ENCODE data around the gene GSTCD.

The GSTCD gene

DNA sequence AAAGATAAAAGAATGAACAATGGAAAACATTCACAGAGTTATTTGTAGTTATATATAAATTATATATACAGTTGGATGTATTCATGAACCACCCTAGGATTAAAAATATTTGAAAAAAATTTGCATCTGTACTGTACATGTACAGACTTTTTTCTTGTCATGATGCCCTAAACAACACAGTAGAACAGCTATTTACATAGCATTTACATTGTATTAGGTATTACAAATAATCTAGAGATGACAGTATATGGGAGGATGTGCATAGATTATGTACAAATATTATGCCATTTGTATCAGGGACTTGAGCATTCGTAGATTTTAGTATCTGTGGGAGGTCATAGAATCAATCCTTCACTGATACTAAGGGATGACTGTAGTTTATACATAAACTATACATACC, 44.8 kb downstream of the GSTCD start:
- no peak for TF ChIP-seq EZH2phosphoT487 (IDR thresholded peaks at IDR 0.05; ENCODE audit: borderline replicate concordance, low read length)
- TF ChIP-seq, protein P1, sequence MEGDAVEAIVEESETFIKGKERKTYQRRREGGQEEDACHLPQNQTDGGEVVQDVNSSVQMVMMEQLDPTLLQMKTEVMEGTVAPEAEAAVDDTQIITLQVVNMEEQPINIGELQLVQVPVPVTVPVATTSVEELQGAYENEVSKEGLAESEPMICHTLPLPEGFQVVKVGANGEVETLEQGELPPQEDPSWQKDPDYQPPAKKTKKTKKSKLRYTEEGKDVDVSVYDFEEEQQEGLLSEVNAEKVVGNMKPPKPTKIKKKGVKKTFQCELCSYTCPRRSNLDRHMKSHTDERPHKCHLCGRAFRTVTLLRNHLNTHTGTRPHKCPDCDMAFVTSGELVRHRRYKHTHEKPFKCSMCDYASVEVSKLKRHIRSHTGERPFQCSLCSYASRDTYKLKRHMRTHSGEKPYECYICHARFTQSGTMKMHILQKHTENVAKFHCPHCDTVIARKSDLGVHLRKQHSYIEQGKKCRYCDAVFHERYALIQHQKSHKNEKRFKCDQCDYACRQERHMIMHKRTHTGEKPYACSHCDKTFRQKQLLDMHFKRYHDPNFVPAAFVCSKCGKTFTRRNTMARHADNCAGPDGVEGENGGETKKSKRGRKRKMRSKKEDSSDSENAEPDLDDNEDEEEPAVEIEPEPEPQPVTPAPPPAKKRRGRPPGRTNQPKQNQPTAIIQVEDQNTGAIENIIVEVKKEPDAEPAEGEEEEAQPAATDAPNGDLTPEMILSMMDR (IDR thresholded peaks at IDR 0.05; ENCODE audit: low read depth, low read length, poor library complexity, severe bottlenecking) = no peak
- H3K27ac ChIP-seq (ENCODE audit: low read depth, low read length) = no peak overlapping the region
- H3K9me3 ChIP-seq (ENCODE audit: control insufficient read depth, insufficient read depth, low read length) = no peaks in the 10 kb centered on the region
- H3K36me3 ChIP-seq (ENCODE audit: control insufficient read depth, low read length) = no peaks in the 10 kb centered on the region
- H4K20me1 ChIP-seq (ENCODE audit: control insufficient read depth, insufficient read depth, low read depth, low read length) = no peaks in the 10 kb centered on the region
- H3K4me2 ChIP-seq (ENCODE audit: low read length) = no peak overlapping the region
- no peaks in the 10 kb centered on the region for H3F3A ChIP-seq (ENCODE audit: control insufficient read depth, insufficient read depth)
- no peaks in the 10 kb centered on the region for H3K9me2 ChIP-seq (replicated peaks; ENCODE audit: control insufficient read depth, low read length)
- no peaks in the 10 kb centered on the region for H3K4me1 ChIP-seq (ENCODE audit: control insufficient read depth, low read length)
- H3K4me3 ChIP-seq (ENCODE audit: low read length) = no peak overlapping the region
- H3K79me2 ChIP-seq (ENCODE audit: control insufficient read depth, low read length) = no peaks in the 10 kb centered on the region
- H3K27me3 ChIP-seq (ENCODE audit: control insufficient read depth, low read length) = no peaks in the 10 kb centered on the region

DNA sequence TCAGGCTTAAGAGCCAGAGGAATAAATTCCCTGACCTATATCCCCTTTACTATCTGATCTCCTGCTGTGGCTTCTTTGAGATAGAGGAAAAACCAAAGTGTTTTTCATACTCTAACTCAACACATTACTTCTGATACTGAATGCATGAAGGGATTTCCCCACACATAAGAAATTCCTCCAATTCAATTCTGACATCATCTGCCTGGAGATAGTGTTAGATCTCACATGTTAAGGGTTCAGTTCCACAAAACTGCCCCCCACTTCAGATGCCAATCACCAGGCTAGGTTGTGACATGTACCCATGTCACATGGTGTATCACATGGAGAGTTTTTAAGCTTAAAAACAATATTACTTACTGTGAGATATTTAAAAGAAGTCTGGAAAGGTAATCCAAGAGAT, 46.8 kb downstream of the GSTCD start:
- Histone ChIP-seq H3F3A (ENCODE audit: control insufficient read depth, insufficient read depth) (no peaks in the 10 kb centered on the region), H4K20me1 (ENCODE audit: control insufficient read depth, insufficient read depth, low read depth, low read length) (no peaks in the 10 kb centered on the region), H3K9me3 (ENCODE audit: control insufficient read depth, insufficient read depth, low read length) (no peaks in the 10 kb centered on the region), H3K4me1 (ENCODE audit: control insufficient read depth, low read length) (no peaks in the 10 kb centered on the region), H3K4me2 (ENCODE audit: low read length) (no peak overlapping the region), H3K79me2 (ENCODE audit: control insufficient read depth, low read length) (no peaks in the 10 kb centered on the region), H3K27me3 (ENCODE audit: control insufficient read depth, low read length) (no peaks in the 10 kb centered on the region), H3K36me3 (ENCODE audit: control insufficient read depth, low read length) (no peaks in the 10 kb centered on the region), H3K4me3 (ENCODE audit: low read length) (no peak overlapping the region), H3K27ac (ENCODE audit: low read depth, low read length) (no peak overlapping the region), H3K9me2 (replicated peaks; ENCODE audit: control insufficient read depth, low read length) (no peaks in the 10 kb centered on the region)
- TF ChIP-seq, protein P1 (IDR thresholded peaks at IDR 0.05; ENCODE audit: low read depth, low read length, poor library complexity, severe bottlenecking) = no peak
- TF ChIP-seq EZH2phosphoT487 (IDR thresholded peaks at IDR 0.05; ENCODE audit: borderline replicate concordance, low read length) = no peak

DNA sequence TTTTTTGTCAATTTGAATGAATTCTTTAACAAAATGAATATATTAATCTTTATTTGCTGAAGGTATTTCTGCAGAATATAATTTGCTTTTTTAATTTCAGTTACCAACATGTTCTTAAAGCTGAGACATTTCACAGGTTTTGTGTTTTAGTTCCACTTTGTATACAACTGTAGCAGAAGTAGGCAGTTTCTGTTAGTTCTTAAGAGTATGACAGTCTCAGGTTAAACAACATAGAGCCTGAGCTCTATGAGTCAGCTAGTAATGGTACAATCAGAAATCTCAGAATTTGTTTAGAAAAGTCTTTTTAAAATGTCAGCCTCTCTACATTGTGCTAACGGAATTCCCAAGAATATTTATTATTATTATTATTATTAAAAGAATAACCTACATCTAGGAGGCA, 50.4 kb downstream of the GSTCD start:
- no peak for TF ChIP-seq EZH2phosphoT487 (IDR thresholded peaks at IDR 0.05; ENCODE audit: borderline replicate concordance, low read length)
- TF ChIP-seq, protein P1 (IDR thresholded peaks at IDR 0.05; ENCODE audit: low read depth, low read length, poor library complexity, severe bottlenecking) = no peak
- Histone ChIP-seq H3K79me2 (ENCODE audit: control insufficient read depth, low read length) (no peaks in the 10 kb centered on the region), H3K27me3 (ENCODE audit: control insufficient read depth, low read length) (no peaks in the 10 kb centered on the region), H3K4me2 (ENCODE audit: low read length) (no peak overlapping the region), H4K20me1 (ENCODE audit: control insufficient read depth, insufficient read depth, low read depth, low read length) (no peaks in the 10 kb centered on the region), H3K4me1 (ENCODE audit: control insufficient read depth, low read length) (no peaks in the 10 kb centered on the region), H3K9me2 (replicated peaks; ENCODE audit: control insufficient read depth, low read length) (no peaks in the 10 kb centered on the region), H3K9me3 (ENCODE audit: control insufficient read depth, insufficient read depth, low read length) (no peaks in the 10 kb centered on the region), H3K4me3 (ENCODE audit: low read length) (no peak overlapping the region), H3K36me3 (ENCODE audit: control insufficient read depth, low read length) (no peaks in the 10 kb centered on the region), H3F3A (ENCODE audit: control insufficient read depth, insufficient read depth) (no peaks in the 10 kb centered on the region), H3K27ac (ENCODE audit: low read depth, low read length) (no peak overlapping the region)
